LNCaP clone FGC (cell line): ENCODE measurements around the gene MEIS3.
"Not testable (repeated sequence)": the region's sequence is repeated elsewhere in the genome, so short reads cannot be mapped to it uniquely, and the experiment has no call there.

Experiments
- DNase-seq: peaks from one replicate; pipeline ENCODE4 v3.0.0-alpha.2; 2011; ENCODE audit warnings: low read depth
- H3K4me3 ChIP-seq: 2 replicates; pipeline ENCODE4 v1.5.1; 2011; ENCODE audit warnings: mild to moderate bottlenecking, low read depth, low read length, control low read depth
- CTCF ChIP-seq: IDR thresholded peaks from 2 replicates; pipeline ENCODE4 v1.5.1; 2012; ENCODE audit warnings: mild to moderate bottlenecking; ENCODE audit not compliant: control insufficient read depth, insufficient read depth; ENCODE audit errors: extremely low read depth

MEIS3 gene

GRCh38 chr19:47375694-47376588 lies 43.4 kb downstream of the MEIS3 start:
- DNase-seq = no peak
- TF ChIP-seq CTCF = no peak
- H3K4me3 ChIP-seq = no peak overlapping the region

GRCh38 chr19:47374876-47375693 lies 44.2 kb downstream of the MEIS3 start:
- no peak overlapping the region for H3K4me3 ChIP-seq
- no peak for DNase-seq
- TF ChIP-seq CTCF = no peak

- TF ChIP-seq CTCF = no peak
- H3K4me3 ChIP-seq = no peak overlapping the region
- no peak for DNase-seq
Observed at GRCh38 chr19:47373246-47374240, 45.8 kb downstream of the MEIS3 start.

- no peak overlapping the region for H3K4me3 ChIP-seq
- no peak for TF ChIP-seq CTCF
- no peak for DNase-seq
Observed at GRCh38 chr19:47372603-47373002, 46.7 kb downstream of the MEIS3 start.

GRCh38 chr19:47371261-47371660 lies 48.1 kb downstream of the MEIS3 start:
- H3K4me3 ChIP-seq = no peak overlapping the region
- TF ChIP-seq CTCF = no peak
- no peak for DNase-seq

- DNase-seq = no peak
- TF ChIP-seq CTCF = no peak
- no peak overlapping the region for H3K4me3 ChIP-seq
Observed at GRCh38 chr19:47370045-47370611, 49.2 kb downstream of the MEIS3 start.

GRCh38 chr19:47365455-47365854 lies 53.9 kb downstream of the MEIS3 start:
- H3K4me3 ChIP-seq, DNase-seq: not testable (repeated sequence)
